ENCODE results near the gene OLIG2.

GRCh38 chr21:33047231-33047630, 21.5 kb downstream of the OLIG2 start:
- no peak for TF ChIP-seq CTCF (IDR thresholded peaks at IDR 0.05; ENCODE audit: insufficient read depth, low read depth, low read length)
- TF ChIP-seq EZH2 (IDR thresholded peaks at IDR 0.05; ENCODE audit: insufficient read depth, low read length) = no peak
